ENCODE data around the gene NR0B2. TPM values are rescaled to one million over a fixed set of nuclear protein-coding genes. Genes with fewer than 3 reads are reported as not detected.

Gene NR0B2
- total and polyA plus RNA-seq, 2 of the 13 experiments (the other 11 are each of a cell fraction or from before 2014, with no cell fraction given) = 72.5 to 133 TPM

GRCh38 chr1:26900001-26900814, 13.6 kb downstream of the NR0B2 start, which contains the start of gene GPATCH3 (continued):
- TF ChIP-seq SOX6 (IDR thresholded peaks at IDR 0.05) = no peak
- TF ChIP-seq SOX6 (CRISPR knock-in tag; IDR thresholded peaks at IDR 0.05) = 0 out of 2 replicates have a peak, but pooled peaks have one; percentile 52
- TF ChIP-seq ZNF781 (CRISPR knock-in tag; IDR thresholded peaks at IDR 0.05; ENCODE audit: borderline replicate concordance, not compliant biosample characterization) = no peak
- no peak for TF ChIP-seq NR3C1 (CRISPR knock-in tag; IDR thresholded peaks at IDR 0.05)
- TF ChIP-seq, protein P1, sequence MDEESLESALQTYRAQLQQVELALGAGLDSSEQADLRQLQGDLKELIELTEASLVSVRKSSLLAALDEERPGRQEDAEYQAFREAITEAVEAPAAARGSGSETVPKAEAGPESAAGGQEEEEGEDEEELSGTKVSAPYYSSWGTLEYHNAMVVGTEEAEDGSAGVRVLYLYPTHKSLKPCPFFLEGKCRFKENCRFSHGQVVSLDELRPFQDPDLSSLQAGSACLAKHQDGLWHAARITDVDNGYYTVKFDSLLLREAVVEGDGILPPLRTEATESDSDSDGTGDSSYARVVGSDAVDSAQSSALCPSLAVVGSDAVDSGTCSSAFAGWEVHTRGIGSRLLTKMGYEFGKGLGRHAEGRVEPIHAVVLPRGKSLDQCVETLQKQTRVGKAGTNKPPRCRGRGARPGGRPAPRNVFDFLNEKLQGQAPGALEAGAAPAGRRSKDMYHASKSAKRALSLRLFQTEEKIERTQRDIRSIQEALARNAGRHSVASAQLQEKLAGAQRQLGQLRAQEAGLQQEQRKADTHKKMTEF (CRISPR knock-in tag; IDR thresholded peaks at IDR 0.05) = peak; percentile 93
- peak; percentile 92 for TF ChIP-seq KMT2B (CRISPR knock-in tag; IDR thresholded peaks at IDR 0.05)
- TF ChIP-seq POLR2G (IDR thresholded peaks at IDR 0.05; ENCODE audit: low read depth, low read length) = peak; percentile 96
- TF ChIP-seq HNRNPH1 (optimal IDR thresholded peaks at IDR 0.05; ENCODE audit: low read depth, low read length) = no peak
- no peak for TF ChIP-seq ZNF543 (CRISPR knock-in tag; IDR thresholded peaks at IDR 0.05)
- no peak for TF ChIP-seq ZBTB40 (IDR thresholded peaks at IDR 0.05)
- peak; percentile 76; the same call in 1 of the 2 replicates for TF ChIP-seq ZBTB40 (CRISPR knock-in tag; IDR thresholded peaks at IDR 0.05)
- TF ChIP-seq ZZZ3 (CRISPR knock-in tag; IDR thresholded peaks at IDR 0.05; ENCODE audit: borderline replicate concordance) = no peak
- TF ChIP-seq, protein P2, sequence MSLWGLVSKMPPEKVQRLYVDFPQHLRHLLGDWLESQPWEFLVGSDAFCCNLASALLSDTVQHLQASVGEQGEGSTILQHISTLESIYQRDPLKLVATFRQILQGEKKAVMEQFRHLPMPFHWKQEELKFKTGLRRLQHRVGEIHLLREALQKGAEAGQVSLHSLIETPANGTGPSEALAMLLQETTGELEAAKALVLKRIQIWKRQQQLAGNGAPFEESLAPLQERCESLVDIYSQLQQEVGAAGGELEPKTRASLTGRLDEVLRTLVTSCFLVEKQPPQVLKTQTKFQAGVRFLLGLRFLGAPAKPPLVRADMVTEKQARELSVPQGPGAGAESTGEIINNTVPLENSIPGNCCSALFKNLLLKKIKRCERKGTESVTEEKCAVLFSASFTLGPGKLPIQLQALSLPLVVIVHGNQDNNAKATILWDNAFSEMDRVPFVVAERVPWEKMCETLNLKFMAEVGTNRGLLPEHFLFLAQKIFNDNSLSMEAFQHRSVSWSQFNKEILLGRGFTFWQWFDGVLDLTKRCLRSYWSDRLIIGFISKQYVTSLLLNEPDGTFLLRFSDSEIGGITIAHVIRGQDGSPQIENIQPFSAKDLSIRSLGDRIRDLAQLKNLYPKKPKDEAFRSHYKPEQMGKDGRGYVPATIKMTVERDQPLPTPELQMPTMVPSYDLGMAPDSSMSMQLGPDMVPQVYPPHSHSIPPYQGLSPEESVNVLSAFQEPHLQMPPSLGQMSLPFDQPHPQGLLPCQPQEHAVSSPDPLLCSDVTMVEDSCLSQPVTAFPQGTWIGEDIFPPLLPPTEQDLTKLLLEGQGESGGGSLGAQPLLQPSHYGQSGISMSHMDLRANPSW (CRISPR knock-in tag; IDR thresholded peaks at IDR 0.05; ENCODE audit: borderline replicate concordance) = peak; percentile 53; the same call in 1 of the 2 replicates
- no peak for TF ChIP-seq ELK4 (CRISPR knock-in tag; IDR thresholded peaks at IDR 0.05; ENCODE audit: borderline replicate concordance)

Measured in HepG2 (cell line).